HG03457 (cell line): ENCODE measurements around the gene ERBB2.
A peak's percentile ranks its signal among the peaks of the same experiment; 100 is the strongest.
"Not testable (repeated sequence)": the region's sequence is repeated elsewhere in the genome, so short reads cannot be mapped to it uniquely, and the experiment has no call there.

ENCODE experiments used
- ATAC-seq: cut with Tn5 transposase; IDR thresholded peaks from one replicate; pipeline ENCODE4 v1.9.1; 2021; ENCODE audit warnings: moderate number of reproducible peaks; ENCODE audit not compliant: unreplicated experiment

ERBB2 gene

DNA sequence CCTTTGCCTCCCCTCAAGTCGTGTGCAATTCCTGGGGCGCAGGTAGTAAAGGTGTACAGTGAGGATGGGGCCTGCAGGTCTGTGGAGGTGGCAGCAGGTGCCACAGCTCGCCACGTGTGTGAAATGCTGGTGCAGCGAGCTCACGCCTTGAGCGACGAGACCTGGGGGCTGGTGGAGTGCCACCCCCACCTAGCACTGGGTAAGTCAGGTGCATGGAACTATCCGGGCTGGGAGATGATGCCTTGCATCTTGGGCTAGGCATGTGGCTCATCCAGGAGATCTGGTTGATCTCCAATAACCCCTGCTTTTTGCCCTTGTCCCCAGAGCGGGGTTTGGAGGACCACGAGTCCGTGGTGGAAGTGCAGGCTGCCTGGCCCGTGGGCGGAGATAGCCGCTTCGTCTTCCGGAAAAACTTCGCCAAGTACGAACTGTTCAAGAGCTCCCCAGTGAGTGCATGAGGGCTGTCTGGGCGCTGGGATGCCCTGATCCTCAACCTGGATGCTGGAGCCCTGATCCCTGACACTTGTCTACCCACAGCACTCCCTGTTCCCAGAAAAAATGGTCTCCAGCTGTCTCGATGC lies 43.1 kb downstream of the ERBB2 start:
- no peak for ATAC-seq

DNA sequence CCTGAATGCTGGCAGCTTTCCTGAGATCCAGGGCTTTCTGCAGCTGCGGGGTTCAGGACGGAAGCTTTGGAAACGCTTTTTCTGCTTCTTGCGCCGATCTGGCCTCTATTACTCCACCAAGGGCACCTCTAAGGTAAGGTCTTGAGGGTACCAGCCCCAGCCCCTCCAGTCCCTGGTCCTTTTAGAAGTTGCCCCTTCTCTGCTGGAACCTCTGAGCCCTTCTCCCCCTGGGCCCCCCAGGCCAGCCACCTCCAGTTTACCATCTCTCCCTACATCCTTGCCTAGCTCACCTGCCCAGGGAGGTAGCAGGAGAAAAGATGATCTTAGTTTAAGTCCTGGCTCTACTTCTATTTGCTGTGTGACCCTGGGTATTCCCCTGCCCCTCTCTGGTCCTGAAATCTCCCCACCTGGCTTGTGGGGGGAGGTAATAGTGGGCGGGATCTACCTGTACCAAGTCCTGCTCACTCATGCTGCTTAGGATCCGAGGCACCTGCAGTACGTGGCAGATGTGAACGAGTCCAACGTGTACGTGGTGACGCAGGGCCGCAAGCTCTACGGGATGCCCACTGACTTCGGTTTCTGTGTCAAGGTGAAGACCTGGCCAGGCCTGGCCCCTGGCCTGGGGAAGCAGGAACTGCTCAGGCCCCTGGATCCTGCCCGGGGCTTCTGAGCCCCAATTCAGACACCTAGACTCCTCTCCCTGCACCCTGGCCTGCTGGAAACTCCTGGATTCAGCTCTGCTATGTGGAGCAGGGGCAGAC lies 44.4 kb downstream of the ERBB2 start:
- ATAC-seq, result no peak

DNA sequence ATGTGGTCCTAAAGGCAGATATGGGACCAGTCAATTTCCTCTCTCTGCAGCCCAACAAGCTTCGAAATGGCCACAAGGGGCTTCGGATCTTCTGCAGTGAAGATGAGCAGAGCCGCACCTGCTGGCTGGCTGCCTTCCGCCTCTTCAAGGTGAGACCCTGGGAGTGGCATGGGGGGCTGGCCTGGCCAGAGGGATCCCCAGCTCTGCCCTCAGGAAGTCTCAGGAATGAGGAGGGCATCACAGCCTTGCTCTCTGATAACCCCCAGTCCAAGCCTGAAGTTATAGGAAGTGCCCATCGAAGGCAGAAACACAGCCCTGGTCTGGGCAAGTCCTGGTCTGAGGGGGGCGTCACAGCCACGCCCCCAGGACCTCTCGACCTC lies 45.0 kb downstream of the ERBB2 start:
- no peak for ATAC-seq

DNA sequence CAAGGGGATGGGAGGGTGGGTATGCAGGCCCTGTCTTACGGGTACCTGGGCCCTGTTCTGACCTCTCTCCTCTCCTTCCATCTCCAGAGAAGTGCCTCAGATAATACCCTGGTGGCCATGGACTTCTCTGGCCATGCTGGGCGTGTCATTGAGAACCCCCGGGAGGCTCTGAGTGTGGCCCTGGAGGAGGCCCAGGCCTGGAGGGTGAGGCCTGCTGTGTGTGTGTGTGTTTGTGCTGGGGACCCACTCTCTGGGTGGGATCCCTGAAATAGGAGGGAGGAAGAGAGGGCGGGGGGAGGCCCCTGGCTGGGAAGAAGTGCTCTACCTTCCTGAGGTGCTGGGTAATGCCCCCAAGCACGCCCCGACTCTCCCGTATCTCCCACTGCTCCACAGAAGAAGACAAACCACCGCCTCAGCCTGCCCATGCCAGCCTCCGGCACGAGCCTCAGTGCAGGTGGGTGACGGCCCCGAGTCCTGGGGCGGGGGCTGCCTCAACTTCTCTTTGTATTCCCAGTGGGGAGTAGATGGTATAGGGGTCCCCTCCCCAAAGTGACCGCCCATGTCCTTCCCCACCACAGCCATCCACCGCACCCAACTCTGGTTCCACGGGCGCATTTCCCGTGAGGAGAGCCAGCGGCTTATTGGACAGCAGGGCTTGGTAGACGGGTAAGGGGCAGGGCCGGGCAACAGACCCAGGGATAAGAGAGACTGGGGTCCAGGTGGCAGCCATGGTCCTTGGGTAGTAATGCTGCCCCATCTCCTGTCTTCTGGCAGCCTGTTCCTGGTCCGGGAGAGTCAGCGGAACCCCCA lies 45.7 kb downstream of the ERBB2 start:
- no peak for ATAC-seq

DNA sequence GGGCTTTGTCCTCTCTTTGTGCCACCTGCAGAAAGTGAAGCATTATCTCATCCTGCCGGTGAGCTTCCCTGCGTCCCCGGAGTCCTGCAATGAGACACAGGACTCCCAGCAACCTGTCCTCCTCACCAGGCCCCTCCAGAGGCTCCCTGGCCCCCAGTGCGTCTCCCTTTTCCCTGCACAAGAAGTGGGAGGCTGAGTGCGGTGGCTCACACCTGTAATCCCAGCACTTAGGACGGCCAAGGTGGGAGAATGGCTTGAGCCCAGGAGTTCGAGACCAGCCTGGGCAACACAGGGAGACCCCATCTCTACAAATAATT lies 46.2 kb downstream of the ERBB2 start:
- ATAC-seq, result no peak

DNA sequence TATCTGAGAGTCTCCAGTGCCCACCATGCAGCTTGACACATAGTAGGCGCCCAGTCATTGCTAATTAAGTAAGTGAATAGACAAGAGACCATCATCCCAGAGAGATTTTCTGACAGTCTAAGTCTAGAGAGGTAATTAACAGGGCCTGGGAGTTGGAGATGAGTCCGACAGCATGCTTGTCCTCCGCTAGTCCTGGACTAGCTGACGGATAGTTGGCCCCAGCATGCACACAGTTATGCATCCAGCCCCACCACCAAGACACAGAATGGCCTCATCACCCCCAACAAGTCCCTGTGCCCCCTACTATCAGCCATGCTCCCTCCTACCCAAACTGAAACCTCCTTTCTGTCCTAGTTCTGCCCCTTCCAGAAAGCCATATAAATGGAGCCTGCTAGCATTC lies 47.9 kb downstream of the ERBB2 start:
- ATAC-seq, result no peak

DNA sequence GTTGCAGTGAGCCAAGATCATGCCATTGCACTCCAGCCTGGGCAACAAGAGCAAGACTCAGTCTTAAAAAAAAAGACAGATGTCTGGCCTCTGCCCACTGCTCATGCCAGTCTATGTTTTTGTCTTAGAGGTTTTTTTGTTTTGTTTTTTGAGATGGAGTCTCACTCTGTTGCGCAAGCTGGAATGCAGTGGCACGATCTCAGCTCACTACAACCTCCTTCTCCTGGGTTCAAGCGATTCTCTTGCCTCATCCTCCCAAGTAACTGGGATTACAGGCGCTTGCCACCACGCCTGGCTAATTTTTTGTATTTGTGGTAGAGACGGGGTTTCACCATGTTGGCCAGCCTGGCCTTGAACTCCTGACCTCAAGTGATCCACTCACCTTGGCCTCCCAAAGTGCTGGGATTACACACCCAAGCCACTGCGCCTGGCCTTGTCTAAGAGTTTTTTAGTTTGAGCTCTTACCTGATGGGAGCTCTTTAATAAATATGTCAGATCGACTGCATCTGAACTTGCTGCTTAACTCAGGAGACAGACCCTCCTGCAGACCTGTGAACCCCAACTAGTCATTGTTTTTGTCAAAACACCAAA lies 48.7 kb downstream of the ERBB2 start:
- ATAC-seq, result not testable (repeated sequence)

DNA sequence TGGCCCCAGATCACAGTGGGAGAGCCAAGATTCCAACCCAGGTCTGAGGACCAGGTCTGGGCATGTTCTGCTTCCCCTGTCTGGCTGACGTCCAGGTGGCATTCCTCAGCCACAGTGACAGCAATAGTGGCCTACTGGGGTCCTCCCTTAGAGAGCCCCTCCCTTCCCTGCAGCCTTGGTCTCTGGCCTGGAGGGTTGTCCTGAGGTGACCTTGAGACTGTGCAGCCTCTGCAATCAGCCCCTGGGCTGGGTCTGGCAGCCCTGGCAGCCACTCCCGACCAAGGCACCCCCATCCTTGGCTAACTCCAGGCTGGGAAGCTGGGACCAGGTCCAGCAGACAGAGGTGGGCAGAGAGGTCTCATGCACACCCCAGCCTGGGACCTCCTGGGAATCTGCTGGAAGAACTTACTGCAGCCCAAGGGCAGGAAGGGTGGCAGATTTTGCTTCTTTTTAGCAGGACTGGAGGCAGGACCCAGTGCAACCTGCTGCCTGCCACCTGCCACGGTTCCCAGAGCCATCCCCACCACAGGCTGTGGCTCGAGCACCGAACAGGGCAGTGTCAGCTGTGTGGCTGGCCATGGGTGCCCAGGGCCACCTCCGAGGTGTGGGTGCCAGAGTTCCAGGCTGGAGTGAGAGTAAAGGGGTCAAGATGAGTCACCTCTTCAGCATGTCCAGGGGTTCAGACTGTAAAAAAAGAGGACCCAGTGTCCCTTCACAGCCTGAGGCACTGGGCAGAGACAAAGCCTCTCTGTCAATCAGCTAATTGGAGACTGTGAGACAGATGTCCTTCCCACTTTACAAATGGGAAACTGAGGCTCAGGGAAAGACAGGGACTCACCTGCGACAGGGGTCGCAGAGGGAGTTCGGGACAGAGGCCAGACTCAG lies 50.5 kb downstream of the ERBB2 start:
- ATAC-seq, result no peak

DNA sequence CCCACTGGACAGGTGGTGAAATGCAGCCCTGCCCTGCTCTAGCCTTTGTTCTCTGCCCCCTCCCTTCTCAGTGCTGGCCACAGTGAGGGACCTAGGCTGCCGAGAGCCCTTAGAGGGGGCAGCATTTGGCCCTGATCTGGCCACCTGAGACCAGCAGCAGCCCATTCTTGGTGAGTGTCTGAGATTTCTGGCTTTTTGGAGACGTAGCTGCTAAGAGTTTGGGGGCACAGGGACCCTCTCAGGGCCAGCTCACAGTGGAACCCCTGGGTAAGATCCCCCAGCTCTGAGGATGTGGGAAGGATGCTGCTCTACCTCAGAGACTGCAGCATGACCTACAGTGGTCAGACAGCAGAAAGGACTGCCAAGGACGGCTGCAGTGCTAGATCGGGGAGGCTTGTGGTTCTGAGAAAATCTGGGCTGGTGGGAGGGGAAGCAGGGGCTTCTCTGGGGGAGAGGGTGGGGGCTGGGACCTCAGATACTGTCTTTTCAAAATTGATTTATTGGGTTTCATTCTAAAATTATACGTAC lies 51.2 kb downstream of the ERBB2 start:
- ATAC-seq, result no peak

DNA sequence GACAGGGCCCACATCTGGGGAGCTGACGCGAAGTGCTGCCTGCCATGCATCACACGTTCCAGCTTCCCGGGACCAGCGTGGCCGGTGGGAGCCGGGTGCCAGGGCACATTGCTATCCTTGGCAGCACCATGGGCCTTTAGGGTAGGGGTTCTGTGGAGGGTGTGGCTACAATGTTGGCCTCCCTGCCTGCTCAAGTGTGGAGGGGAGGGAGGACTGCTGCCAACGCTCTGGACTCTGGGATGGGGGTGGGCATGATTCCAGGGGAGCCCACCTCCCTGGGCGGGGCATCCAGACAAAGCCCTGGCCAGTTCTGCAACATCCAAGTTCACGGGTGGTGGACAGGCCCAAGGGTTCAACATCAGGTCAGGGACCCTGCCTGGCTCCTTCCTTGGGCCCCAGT lies 51.8 kb downstream of the ERBB2 start:
- no peak for ATAC-seq

DNA sequence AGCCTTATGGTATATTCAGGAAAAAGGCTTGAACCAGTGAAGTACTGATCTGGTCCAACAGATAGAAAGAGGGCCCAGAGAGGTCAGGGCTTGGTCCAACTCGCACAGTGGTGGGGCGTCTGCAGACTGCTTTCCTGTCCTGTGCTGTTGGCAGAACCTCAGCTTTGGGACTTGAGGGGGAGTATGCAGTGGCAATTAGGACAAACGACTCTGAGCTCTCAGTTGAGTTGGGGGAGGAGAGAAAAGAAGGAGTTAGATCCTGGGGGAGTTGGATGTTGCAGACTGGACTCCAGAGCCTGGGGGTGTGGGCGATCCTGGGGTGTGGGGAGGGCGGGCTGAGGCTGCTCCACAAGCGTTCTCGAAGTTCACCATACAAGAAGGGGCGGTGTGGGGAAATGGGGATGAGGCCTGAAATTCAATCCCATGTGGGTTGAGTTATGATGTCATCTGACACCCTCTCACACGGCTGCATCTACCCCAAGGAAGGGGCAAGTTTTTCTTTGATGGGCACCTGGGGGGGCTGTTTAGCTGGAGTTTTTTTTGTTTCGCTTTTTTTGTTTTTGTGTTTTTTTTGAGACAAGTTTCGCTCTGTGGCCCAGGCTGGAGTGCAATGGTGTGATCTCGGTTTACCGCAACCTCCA lies 52.5 kb downstream of the ERBB2 start:
- ATAC-seq, result no peak

DNA sequence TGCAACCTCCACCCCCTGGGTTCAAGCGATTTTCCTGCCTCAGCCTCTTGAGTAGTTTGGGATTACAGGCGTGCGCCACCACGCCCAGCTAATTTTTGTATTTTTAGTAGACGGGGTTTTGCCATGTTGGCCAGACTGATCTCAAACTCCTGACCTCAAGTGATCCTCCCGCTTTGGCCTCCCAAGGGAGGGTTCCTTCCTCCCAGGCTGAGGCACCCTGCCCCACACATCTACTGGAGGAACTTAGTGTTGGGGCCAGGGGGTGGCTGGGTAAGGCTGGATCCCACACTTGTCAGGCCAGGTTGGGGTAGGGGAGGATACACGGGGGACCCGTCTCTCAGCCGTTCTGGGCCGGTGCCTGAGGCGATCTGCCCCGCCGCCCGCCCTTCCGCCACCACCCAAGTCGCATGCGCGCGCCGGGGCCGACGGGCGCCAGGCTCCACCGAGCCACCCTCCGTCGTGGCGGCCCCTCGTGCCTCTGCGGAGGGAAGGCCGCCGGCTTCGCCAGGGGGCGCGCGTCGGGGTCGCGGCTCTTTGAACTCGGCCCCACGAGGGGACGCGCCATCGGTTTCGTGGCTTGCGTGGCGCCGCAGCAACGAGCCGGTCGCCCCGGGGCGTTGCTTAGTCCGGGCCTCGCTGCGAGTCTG lies 53.8 kb downstream of the ERBB2 start:
- peak; percentile 13 for ATAC-seq

DNA sequence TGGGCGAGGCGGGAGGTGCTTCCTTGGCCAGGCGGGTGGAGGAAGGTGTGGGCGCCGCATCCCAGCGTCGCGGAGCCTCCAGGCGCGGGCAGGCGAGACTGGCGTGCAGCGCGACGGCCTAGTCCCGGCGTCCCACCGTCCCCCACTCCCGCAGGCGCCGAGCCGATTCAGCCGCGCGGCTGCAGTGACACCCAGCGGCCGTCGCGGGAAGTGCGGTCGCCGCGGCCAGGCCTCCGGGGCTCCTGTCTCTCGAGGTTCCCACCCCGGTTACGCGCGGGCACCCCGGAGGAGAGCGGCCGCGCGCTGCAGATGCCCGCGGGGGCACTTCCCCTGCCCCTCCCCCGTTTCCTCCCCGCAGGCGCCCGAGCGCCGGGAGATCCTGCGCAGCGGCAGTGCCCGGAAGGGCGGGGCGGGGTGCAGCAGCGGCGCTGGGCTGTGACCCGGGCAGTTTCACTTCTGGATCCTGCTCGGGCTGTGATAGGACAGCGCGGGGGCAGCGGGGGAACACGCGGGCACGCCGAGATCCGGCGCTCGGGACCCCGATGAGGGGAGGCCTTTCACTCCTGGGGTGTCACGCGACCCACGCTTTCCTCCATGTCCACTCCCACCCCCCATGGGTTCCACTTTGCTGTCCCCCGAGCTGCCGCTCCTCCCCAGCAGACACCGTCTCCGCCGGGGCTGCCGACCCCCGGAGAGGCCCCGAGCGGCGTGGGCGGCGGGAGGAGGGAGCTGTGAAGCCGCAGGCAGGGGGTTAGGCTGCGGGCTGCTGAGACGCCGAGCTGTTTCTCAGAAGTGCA lies 54.5 kb downstream of the ERBB2 start:
- ATAC-seq, result peak; percentile 48

DNA sequence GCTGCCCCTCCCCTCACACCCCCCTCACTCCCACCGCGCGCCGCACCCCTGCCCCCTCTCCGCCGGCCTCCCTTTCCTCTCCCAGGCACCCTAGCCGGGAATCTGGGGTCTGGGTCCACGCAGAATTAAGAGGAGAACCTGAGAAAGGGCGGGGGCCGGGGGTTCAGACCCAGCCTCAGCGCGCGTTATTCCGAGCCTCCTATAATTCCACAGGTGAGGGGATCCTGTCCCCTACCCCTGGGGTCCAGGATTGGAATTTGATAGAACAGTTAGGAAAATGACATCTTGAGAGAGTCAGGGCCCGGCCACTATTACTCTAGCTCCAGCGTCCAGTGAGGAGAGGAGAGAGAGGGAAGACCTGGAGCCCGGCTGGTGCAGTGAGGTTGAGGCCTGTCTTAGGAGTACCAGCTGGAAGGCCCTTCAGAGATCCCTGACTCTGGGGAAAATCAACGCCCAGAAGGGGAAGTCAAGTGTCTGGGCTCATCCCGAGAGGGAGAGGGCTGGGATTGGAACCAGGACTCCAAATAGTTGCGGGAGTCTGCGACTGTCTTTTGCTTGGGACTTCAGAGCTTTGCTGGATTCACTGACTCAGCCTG lies 55.2 kb downstream of the ERBB2 start:
- ATAC-seq, result no peak

DNA sequence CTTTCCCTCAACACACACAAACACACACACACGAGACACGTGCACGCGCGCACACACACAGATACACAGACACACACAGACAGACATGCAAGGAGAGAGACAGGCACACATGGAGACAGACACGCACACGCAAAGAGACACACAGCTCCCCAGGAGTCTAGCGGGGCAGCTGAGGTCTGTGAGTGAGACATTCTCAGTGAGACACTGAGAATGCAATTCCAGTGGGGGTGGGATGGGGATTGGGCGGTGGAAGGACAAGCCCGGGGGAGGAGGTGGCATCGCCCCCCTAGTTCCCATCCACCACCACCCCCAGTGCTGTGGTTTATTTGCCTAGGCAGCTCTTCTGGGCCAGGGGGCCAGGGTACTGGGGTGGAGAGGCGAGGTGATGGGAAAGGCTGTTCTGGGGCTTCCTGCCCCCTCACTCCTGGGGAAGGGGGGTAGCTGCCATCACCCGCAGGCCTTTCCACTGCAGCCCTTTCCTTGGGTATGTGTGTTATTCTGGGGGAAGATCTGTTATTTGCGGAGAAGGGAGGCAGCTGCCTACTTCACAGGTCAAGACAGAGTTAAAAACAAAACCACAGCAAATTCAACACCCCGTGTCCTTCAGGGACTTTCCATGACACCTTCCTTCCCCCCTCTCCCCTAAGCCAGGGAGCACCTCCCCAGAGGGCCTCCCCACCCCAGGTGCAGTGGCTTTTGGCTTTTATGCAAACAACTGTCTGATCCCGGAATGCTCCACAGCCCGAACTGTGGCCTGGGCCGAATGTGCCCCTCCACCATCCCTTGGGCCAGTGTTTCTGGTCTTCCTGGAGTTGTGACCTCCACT lies 55.9 kb downstream of the ERBB2 start:
- ATAC-seq, result no peak

DNA sequence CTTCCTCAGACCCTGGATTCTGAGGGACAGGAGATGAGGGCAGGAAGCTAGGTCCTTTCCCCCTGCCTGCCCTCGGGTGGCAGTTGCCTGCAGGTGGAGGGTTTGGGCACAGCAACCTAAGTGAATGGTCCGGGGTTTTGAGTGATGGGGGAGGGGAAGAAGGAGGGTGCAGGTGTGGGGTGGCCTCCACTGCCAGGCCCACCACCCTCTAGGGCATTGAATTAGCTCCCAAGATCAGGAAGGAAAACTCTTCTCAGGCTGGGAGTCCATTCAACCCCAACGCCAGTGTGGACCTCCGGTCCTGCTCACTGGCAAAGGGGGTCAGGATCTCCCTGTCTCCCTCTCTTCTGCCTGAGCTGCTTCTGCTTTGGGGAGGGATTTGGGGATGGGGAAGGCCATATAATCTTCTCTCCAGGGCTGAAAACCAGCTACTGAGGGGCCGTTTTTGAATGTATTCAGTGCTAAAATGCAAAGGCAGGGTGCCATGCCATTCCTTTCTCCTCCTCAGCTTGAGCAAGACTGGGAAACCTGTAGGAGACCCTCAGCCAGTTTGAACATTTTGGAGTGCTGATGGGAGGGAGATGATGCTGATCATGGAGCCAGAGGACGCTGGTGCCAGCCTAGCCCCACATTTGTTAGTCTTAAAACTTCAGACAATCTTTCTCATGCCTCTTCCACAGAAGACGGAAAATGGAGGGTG lies 56.7 kb downstream of the ERBB2 start:
- ATAC-seq, result no peak

DNA sequence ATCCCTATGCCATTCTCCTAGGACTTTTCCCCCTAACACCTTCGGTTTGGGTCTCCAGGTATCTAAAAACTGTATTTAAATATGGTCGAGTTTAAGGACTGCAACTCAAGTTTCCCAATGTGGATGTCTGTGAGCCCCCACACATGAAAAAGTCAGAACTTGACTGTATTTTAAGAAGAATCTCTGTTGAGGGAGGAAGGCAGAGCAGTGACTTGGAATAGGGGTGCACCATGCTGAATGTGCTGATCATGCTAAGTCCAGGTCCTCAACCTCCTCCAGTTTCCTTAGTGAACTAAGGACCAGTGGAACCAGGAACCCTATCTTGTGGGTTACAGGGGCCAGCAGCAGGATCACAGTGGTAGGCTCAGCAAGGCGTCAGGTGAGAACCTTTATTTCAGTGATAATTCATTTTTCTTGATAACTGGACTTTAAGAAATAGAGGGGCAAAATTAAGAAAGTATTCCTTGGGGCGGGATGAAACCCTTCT lies 57.4 kb downstream of the ERBB2 start:
- ATAC-seq, result no peak
